ENCODE data around the gene MICAL3. TPM values are rescaled to one million over a fixed set of nuclear protein-coding genes. Genes with fewer than 3 reads are reported as not detected.
"Not testable (repeated sequence)": the region's sequence is repeated elsewhere in the genome, so short reads cannot be mapped to it uniquely, and the experiment has no call there.

Gene MICAL3
- total and polyA plus RNA-seq, 9 donors, result 21.9 to 50.1 (median 32.2) TPM

DNA sequence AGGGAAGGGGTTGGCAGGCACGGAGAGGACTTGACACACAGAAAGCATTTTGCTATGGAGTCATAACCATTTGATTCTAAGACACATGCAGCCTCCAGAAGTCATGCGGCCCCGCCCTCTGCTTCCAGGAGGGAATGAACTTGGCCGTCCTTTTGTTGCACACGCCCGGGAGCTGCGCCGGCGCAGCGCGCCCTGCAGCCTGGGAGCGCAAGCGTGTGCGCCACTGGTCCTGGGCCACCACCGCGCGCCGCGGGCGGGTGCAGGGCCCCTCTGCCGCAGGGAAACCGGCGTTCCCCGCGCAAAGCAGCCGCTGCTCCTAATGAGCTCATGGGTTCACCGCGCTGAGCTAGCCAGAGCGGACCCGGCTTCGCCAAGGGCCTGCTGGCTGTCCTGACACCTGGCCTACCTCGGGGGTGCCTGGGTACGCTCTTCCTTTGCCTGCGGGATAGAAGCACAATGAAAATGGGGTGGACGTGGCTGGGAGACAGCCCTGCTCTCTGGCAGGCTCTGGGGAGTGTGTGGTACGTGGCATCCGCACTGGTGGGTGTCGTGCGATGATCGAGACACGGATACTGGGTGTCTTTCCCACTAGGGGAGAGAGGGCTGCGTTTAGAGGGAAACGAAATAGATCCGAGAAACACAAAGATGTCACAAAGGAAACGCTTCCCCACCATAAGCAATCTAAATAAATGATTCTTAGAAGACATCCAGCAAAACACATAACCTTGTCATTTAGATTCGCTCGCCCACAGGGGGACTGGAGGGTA is 669 bp downstream of the MICAL3 start:
- DNase-seq, result peak; percentile 92
- no peaks in the 10 kb centered on the region for H3K9me3 ChIP-seq (replicated peaks; ENCODE audit: control insufficient read depth, low read depth, low read length)
- peak overlapping the region; percentile 75 for H3K27ac ChIP-seq (ENCODE audit: low read length)
- H3K27me3 ChIP-seq (ENCODE audit: control insufficient read depth, insufficient read depth, low read length), result peaks cover 21% of the 10 kb centered on the region
- H3K4me3 ChIP-seq (ENCODE audit: low read length), result peak overlapping the region; percentile 39
- WGBS (ENCODE audit: insufficient coverage), result under 1% methylated on average over 35 of the region's 47 CpGs
- peaks cover 18% of the 10 kb centered on the region for H3K4me1 ChIP-seq (ENCODE audit: control insufficient read depth, insufficient read depth, low read length)
- H3K36me3 ChIP-seq (ENCODE audit: control insufficient read depth, insufficient read depth, low read length), result no peaks in the 10 kb centered on the region

DNA sequence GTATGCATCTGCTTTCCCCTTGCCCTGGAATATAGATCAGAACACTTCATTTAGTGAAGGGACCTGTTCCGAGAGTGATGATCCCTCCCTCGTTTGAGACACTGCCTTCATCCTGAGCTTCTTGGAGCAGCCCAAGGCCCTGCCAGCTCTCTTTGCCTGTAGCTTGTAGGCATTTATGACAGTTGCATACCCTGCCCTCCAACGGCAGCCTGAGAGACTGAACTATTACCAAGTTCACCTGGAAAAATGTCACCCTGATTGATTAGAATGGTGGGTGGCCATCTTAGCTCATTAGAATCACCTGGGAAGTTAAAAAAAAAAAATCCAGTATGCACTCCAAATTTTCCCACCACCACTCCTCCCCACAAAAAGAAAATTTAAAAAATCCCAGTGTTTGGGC is 1.5 kb downstream of the MICAL3 start:
- 57% methylated on average over 2 of the region's 3 CpGs for WGBS (ENCODE audit: insufficient coverage)
- H3K27ac ChIP-seq (ENCODE audit: low read length), result peak overlapping the region; percentile 75
- peaks cover 21% of the 10 kb centered on the region for H3K27me3 ChIP-seq (ENCODE audit: control insufficient read depth, insufficient read depth, low read length)
- DNase-seq, result peak; percentile 18
- H3K4me3 ChIP-seq (ENCODE audit: low read length), result no peak overlapping the region
- H3K9me3 ChIP-seq (replicated peaks; ENCODE audit: control insufficient read depth, low read depth, low read length), result no peaks in the 10 kb centered on the region
- H3K36me3 ChIP-seq (ENCODE audit: control insufficient read depth, insufficient read depth, low read length), result no peaks in the 10 kb centered on the region
- peaks cover 17% of the 10 kb centered on the region for H3K4me1 ChIP-seq (ENCODE audit: control insufficient read depth, insufficient read depth, low read length)

DNA sequence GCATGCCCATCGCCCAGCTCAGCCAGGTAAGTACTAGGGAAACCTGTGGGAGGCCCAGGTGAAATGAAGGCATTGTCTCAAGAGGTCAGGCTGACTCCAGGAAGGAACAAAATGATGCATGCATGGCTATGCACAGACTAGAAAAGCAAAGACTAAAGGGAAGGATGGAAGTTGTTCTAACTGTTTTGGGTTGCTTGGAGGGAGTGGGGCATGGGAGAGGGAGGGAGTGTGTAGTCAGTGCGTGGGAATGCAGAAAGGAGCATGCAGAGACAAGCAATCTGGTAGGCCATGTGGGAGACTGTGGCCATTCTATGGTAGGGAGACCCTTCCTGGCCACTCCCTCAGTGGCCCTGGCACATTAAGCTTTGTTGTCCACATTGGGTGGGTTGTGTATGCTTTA is 2.9 kb downstream of the MICAL3 start:
- no peaks in the 10 kb centered on the region for H3K9me3 ChIP-seq (replicated peaks; ENCODE audit: control insufficient read depth, low read depth, low read length)
- H3K4me1 ChIP-seq (ENCODE audit: control insufficient read depth, insufficient read depth, low read length), result peaks cover 17% of the 10 kb centered on the region
- no peak overlapping the region for H3K27ac ChIP-seq (ENCODE audit: low read length)
- 83% methylated on average over 2 of the region's 2 CpGs for WGBS (ENCODE audit: insufficient coverage)
- no peak overlapping the region for H3K4me3 ChIP-seq (ENCODE audit: low read length)
- H3K36me3 ChIP-seq (ENCODE audit: control insufficient read depth, insufficient read depth, low read length), result no peaks in the 10 kb centered on the region
- H3K27me3 ChIP-seq (ENCODE audit: control insufficient read depth, insufficient read depth, low read length), result peaks cover 16% of the 10 kb centered on the region
- no peak for DNase-seq

DNA sequence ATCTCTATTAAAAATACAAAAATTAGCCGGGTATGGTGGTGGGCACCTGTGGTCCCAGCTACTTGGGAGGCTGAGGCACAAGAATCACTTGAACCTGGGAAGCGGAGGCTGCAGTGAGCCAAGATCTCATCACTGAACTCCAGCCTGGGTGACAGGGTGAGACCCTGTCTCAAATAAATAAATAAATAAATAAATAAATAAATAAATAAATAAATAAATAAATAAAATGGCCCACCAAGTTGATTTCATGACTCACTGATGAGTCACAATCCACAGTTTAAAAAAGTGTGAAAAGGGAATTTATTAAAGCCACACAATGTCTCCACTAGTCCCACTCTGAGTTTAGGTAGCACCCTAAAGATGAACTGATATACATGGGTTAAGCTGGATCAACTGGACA is 3.6 kb downstream of the MICAL3 start:
- not testable (repeated sequence) for H3K27ac ChIP-seq (ENCODE audit: low read length); H3K4me3 ChIP-seq (ENCODE audit: low read length); H3K9me3 ChIP-seq (replicated peaks; ENCODE audit: control insufficient read depth, low read depth, low read length); DNase-seq; H3K36me3 ChIP-seq (ENCODE audit: control insufficient read depth, insufficient read depth, low read length)
- WGBS (ENCODE audit: insufficient coverage), result no CpG with 5 or more reads among the region's 2 CpGs
- Histone ChIP-seq H3K4me1 (ENCODE audit: control insufficient read depth, insufficient read depth, low read length) (peaks cover 17% of the 10 kb centered on the region), H3K27me3 (ENCODE audit: control insufficient read depth, insufficient read depth, low read length) (peaks cover 14% of the 10 kb centered on the region)

DNA sequence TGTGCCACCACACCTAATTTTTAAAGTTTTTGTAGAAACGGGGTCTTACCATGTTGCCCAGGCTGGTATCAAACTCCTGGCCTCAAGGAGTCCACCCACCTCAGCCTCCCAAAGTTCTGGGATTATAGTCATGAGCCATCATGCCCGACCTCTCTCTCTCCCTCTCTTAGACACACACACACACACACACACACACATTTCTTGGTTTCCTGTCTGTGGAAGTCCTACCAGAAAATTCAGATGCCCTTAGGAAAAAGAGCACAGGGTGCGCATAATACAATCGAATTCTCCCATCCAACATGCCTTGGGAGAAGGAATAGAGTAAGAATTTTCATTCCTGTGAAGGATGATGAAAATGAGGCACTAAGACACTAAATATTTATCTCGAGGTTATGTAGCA is 10.4 kb downstream of the MICAL3 start:
- Histone ChIP-seq H3K4me3 (ENCODE audit: low read length) (no peak overlapping the region), H3K27me3 (ENCODE audit: control insufficient read depth, insufficient read depth, low read length) (no peaks in the 10 kb centered on the region), H3K36me3 (ENCODE audit: control insufficient read depth, insufficient read depth, low read length) (no peaks in the 10 kb centered on the region), H3K4me1 (ENCODE audit: control insufficient read depth, insufficient read depth, low read length) (no peaks in the 10 kb centered on the region), H3K27ac (ENCODE audit: low read length) (no peak overlapping the region), H3K9me3 (replicated peaks; ENCODE audit: control insufficient read depth, low read depth, low read length) (no peaks in the 10 kb centered on the region)
- no peak for DNase-seq
- 51% methylated on average over 2 of the region's 5 CpGs for WGBS (ENCODE audit: insufficient coverage)

DNA sequence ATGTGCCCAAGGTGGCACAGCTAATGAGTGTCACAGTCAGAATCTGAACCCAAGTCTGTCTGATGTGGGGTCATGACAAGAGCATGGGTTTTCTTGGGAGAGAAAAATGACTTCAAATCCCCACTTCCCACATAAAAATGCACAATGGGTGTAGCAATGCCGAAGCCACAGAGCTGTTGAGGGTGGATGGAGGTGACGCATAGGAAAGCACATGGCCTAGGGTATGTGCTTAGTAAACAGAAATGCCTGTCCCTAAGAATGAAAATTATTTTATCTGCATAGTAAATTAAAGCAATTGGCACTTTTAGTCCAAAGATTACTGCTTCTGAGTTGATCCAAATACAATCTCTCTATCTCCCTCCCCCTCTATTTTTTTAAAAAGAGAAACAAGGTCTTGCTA is 10.9 kb downstream of the MICAL3 start:
- Histone ChIP-seq H3K9me3 (replicated peaks; ENCODE audit: control insufficient read depth, low read depth, low read length) (no peaks in the 10 kb centered on the region), H3K27me3 (ENCODE audit: control insufficient read depth, insufficient read depth, low read length) (no peaks in the 10 kb centered on the region), H3K4me1 (ENCODE audit: control insufficient read depth, insufficient read depth, low read length) (no peaks in the 10 kb centered on the region), H3K27ac (ENCODE audit: low read length) (no peak overlapping the region), H3K36me3 (ENCODE audit: control insufficient read depth, insufficient read depth, low read length) (no peaks in the 10 kb centered on the region), H3K4me3 (ENCODE audit: low read length) (no peak overlapping the region)
- WGBS (ENCODE audit: insufficient coverage), result no CpG with 5 or more reads among the region's 2 CpGs
- no peak for DNase-seq

DNA sequence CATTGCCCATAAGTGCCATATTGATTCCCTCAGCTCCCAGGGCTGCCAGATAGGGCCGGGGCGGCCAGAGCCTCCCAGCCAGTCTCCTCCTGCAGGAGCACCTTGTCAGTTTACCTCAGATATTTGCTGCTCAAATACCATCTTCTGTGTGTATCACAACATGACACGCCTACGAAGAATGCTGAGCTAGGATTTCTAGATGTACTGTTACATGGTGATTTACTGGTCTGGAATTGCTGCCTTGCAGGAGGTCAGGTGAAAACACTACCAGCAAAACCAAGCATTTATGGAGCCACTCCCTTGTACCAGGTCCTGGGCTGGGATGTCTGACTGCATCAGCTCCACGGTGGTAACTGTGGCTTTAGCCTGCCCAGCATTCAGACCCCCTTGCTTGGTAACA is 11.8 kb downstream of the MICAL3 start:
- Histone ChIP-seq H3K27me3 (ENCODE audit: control insufficient read depth, insufficient read depth, low read length) (no peaks in the 10 kb centered on the region), H3K27ac (ENCODE audit: low read length) (no peak overlapping the region), H3K9me3 (replicated peaks; ENCODE audit: control insufficient read depth, low read depth, low read length) (no peaks in the 10 kb centered on the region), H3K4me1 (ENCODE audit: control insufficient read depth, insufficient read depth, low read length) (no peaks in the 10 kb centered on the region), H3K4me3 (ENCODE audit: low read length) (no peak overlapping the region), H3K36me3 (ENCODE audit: control insufficient read depth, insufficient read depth, low read length) (no peaks in the 10 kb centered on the region)
- no peak for DNase-seq
- WGBS (ENCODE audit: insufficient coverage), result 93% methylated on average over 2 of the region's 5 CpGs

DNA sequence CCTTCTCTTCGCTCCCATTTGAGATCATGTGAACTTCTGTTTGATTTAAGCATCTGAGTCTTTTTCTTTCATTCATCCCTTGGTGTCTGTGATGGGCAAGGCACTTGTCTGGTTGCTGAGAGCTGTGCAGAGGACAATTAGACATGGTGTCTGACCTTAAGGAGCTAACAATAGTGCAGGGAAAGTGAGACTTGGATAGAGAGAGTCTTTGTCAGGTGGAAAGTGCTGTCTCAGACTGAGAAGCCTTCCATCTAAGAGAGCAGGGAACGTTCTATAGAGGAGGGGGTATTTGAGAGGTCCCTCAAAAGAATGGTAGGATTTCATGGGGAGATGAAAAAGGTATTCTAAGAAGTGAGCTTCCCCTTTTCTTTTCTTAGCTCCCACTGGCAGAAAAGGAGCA is 14.1 kb downstream of the MICAL3 start:
- Histone ChIP-seq H3K27ac (ENCODE audit: low read length) (no peak overlapping the region), H3K9me3 (replicated peaks; ENCODE audit: control insufficient read depth, low read depth, low read length) (no peaks in the 10 kb centered on the region), H3K4me1 (ENCODE audit: control insufficient read depth, insufficient read depth, low read length) (no peaks in the 10 kb centered on the region), H3K27me3 (ENCODE audit: control insufficient read depth, insufficient read depth, low read length) (no peaks in the 10 kb centered on the region), H3K36me3 (ENCODE audit: control insufficient read depth, insufficient read depth, low read length) (no peaks in the 10 kb centered on the region), H3K4me3 (ENCODE audit: low read length) (no peak overlapping the region)
- no peak for DNase-seq
- WGBS (ENCODE audit: insufficient coverage), result no CpG with 5 or more reads among the region's 2 CpGs

DNA sequence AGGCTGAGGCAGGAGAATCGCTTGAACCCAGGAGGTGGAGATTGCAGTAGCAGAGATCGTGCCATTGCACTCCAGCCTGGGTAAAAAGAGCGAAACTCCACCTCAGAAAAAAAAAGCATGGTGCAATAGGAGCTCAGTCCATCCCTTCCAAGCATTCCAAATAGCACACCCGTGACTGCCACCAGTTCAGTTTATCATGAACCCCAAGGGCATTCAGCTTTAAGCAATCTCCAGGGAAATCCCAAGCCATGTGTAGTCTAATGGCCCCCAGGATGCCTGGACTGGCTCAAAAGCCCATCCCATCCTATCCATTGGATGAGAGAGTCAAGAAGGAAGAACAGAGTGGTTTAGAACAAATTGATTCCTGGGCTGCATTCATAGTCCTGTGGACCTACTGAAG is 16.2 kb downstream of the MICAL3 start:
- Histone ChIP-seq H3K27ac (ENCODE audit: low read length) (no peak overlapping the region), H3K4me3 (ENCODE audit: low read length) (no peak overlapping the region), H3K9me3 (replicated peaks; ENCODE audit: control insufficient read depth, low read depth, low read length) (no peaks in the 10 kb centered on the region), H3K4me1 (ENCODE audit: control insufficient read depth, insufficient read depth, low read length) (no peaks in the 10 kb centered on the region), H3K36me3 (ENCODE audit: control insufficient read depth, insufficient read depth, low read length) (no peaks in the 10 kb centered on the region), H3K27me3 (ENCODE audit: control insufficient read depth, insufficient read depth, low read length) (no peaks in the 10 kb centered on the region)
- 93% methylated on average over 3 of the region's 4 CpGs for WGBS (ENCODE audit: insufficient coverage)
- DNase-seq, result no peak

DNA sequence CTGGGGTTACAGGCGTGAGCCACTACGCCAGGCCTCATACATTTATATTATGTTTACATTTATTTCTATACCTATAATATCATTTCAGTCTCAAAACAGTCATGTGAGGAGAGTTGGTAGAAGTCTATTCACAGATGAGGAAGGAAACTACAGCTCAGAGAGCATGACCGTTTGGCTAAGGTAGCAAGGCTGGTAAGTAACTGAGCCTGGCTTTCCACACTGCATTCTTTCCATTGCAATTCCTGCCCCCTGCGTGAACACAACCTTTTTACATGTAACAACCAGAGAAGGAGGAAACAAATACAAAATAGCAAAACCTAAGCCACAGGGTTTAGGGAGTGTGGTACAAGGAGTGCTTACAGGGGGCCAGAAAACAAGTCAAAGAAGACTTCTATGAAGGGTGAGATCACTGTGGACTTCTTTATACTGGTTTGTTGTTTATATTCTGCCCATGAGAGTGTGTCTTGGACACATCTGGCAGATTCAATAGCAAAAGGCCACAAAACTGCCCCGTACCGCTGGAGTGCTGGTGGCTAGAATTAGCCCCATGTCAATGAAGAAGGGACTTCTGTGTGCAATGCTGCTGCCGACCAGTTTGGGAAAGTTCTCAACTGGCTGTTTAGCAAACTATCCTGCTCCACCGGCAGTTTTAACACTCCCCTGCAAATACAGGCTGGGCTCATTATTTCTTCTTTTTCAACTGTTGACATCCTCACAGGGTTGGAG is 19.0 kb downstream of the MICAL3 start:
- H3K9me3 ChIP-seq (replicated peaks; ENCODE audit: control insufficient read depth, low read depth, low read length), result no peaks in the 10 kb centered on the region
- H3K36me3 ChIP-seq (ENCODE audit: control insufficient read depth, insufficient read depth, low read length), result no peaks in the 10 kb centered on the region
- DNase-seq, result no peak
- no peaks in the 10 kb centered on the region for H3K27me3 ChIP-seq (ENCODE audit: control insufficient read depth, insufficient read depth, low read length)
- no peak overlapping the region for H3K27ac ChIP-seq (ENCODE audit: low read length)
- WGBS (ENCODE audit: insufficient coverage), result 64% methylated on average over 2 of the region's 8 CpGs
- H3K4me3 ChIP-seq (ENCODE audit: low read length), result no peak overlapping the region
- H3K4me1 ChIP-seq (ENCODE audit: control insufficient read depth, insufficient read depth, low read length), result peaks cover 5% of the 10 kb centered on the region

All from muscle of leg (tissue), 11 donors.